Nephron progenitor cell (in vitro differentiated cells): ENCODE results near the gene BORCS6.

ENCODE experiments used
- DNase-seq: peaks from one replicate; pipeline ENCODE4 v3.0.0; 2021
- H3K27ac Mint-ChIP-seq: 2 replicates; pipeline ENCODE4 v1.8.0; 2021; ENCODE audit warnings: mild to moderate bottlenecking, moderate library complexity, mixed read lengths
- H3K27me3 Mint-ChIP-seq: 2 replicates; pipeline ENCODE4 v1.8.0; 2021; ENCODE audit warnings: mild to moderate bottlenecking, low read depth, mixed read lengths; ENCODE audit not compliant: poor library complexity
- H3K36me3 Mint-ChIP-seq: 2 replicates; pipeline ENCODE4 v1.8.0; 2021; ENCODE audit warnings: low read depth, mixed read lengths
- H3K4me1 Mint-ChIP-seq: 2 replicates; pipeline ENCODE4 v1.8.0; 2021; ENCODE audit warnings: mixed read lengths
- H3K4me3 Mint-ChIP-seq: 2 replicates; pipeline ENCODE4 v1.8.0; 2021; ENCODE audit warnings: mild to moderate bottlenecking, moderate library complexity, mixed read lengths
- H3K9me3 Mint-ChIP-seq: 2 replicates; pipeline ENCODE4 v1.8.0; 2021; ENCODE audit warnings: mild to moderate bottlenecking, moderate library complexity, mixed read lengths
- TF ChIP-seq, protein P1 (sequence below): fragments of 200-600 bp; sonication (generic); IDR thresholded peaks from 2 replicates; pipeline ENCODE4 v1.5.0; 2021; ENCODE audit warnings: antibody characterized with exemption

BORCS6 gene

GRCh38 chr17:8138374-8138671, 51.7 kb downstream of the BORCS6 start:
- H3K9me3 Mint-ChIP-seq, result no peaks in the 10 kb centered on the region
- DNase-seq, result no peak
- peaks cover 7% of the 10 kb centered on the region for H3K27me3 Mint-ChIP-seq

More at GRCh38 chr17:8138374-8138671, 51.7 kb downstream of the BORCS6 start:
- TF ChIP-seq, protein P1, sequence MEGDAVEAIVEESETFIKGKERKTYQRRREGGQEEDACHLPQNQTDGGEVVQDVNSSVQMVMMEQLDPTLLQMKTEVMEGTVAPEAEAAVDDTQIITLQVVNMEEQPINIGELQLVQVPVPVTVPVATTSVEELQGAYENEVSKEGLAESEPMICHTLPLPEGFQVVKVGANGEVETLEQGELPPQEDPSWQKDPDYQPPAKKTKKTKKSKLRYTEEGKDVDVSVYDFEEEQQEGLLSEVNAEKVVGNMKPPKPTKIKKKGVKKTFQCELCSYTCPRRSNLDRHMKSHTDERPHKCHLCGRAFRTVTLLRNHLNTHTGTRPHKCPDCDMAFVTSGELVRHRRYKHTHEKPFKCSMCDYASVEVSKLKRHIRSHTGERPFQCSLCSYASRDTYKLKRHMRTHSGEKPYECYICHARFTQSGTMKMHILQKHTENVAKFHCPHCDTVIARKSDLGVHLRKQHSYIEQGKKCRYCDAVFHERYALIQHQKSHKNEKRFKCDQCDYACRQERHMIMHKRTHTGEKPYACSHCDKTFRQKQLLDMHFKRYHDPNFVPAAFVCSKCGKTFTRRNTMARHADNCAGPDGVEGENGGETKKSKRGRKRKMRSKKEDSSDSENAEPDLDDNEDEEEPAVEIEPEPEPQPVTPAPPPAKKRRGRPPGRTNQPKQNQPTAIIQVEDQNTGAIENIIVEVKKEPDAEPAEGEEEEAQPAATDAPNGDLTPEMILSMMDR, result no peak
- Mint-ChIP-seq H3K36me3 (peaks cover 11% of the 10 kb centered on the region), H3K4me3 (no peak overlapping the region), H3K27ac (no peak overlapping the region), H3K4me1 (peaks cover 9% of the 10 kb centered on the region)
